HepG2 (cell line): ENCODE results near the gene SH3GLB2. TPM values are rescaled to one million over a fixed set of nuclear protein-coding genes. Genes with fewer than 3 reads are reported as not detected.

Experiments used
- ATF7-NPFF ChIP-seq: sonication (generic); formaldehyde crosslinking; IDR thresholded peaks from 2 replicates; pipeline ENCODE4 v1.8.1; 2023; ENCODE audit warnings: mild to moderate bottlenecking, low read depth, missing genetic modification reagents, moderate library complexity
- GTF3A ChIP-seq: sonication (generic); formaldehyde crosslinking; conservative IDR thresholded peaks from 2 replicates; pipeline ENCODE4 v1.4.0; 2020; ENCODE audit warnings: mild to moderate bottlenecking, missing genetic modification reagents
- HCFC1 ChIP-seq: fragments of 150-350 bp; IDR thresholded peaks from 2 replicates; pipeline ENCODE4 v1.6.1; 2014; ENCODE audit warnings: low read depth, low read length
- HMGXB3 ChIP-seq: sonication (generic); formaldehyde crosslinking; IDR thresholded peaks from 2 replicates; pipeline ENCODE4 v1.4.0; 2020; ENCODE audit warnings: missing genetic modification reagents, borderline replicate concordance
- HNF1A ChIP-seq, 2 experiments: sonication (generic) in 1 of 2; formaldehyde crosslinking in 1 of 2; IDR thresholded peaks; 2 replicates each; pipeline versions ENCODE4 v1.4.0 to v1.6.1; 2016 to 2020; ENCODE audit warnings: borderline replicate concordance in 1 of 2, low read depth in 1 of 2, mild to moderate bottlenecking in 1 of 2, missing genetic modification reagents in 1 of 2
- MIXL1 ChIP-seq: IDR thresholded peaks from 2 replicates; pipeline ENCODE4 v1.6.1; 2016
- POLR2A ChIP-seq, 2 experiments: IDR thresholded peaks; 2 replicates each; pipeline ENCODE4 v1.6.1; 2011; ENCODE audit warnings: low read depth in 2 of 2, low read length in 2 of 2, mild to moderate bottlenecking in 1 of 2, moderate library complexity in 1 of 2; ENCODE audit not compliant: insufficient read depth in 1 of 2
- SAFB2 ChIP-seq: sonication (generic); formaldehyde crosslinking; IDR thresholded peaks from 2 replicates; pipeline ENCODE4 v1.5.1; 2020; ENCODE audit warnings: missing genetic modification reagents, low read depth, mild to moderate bottlenecking, borderline replicate concordance
- TEAD3 ChIP-seq: optimal IDR thresholded peaks from 2 replicates; pipeline ENCODE3; 2016; ENCODE audit warnings: borderline replicate concordance
- TRIM22 ChIP-seq: fragments of 450-650 bp; IDR thresholded peaks from 2 replicates; pipeline ENCODE4 v1.6.1; 2017
- ZNF124 ChIP-seq: sonication (generic); formaldehyde crosslinking; IDR thresholded peaks from 2 replicates; pipeline ENCODE4 v1.4.0; 2020; ENCODE audit warnings: missing genetic modification reagents
- ZNF224 ChIP-seq: sonication (generic); formaldehyde crosslinking; IDR thresholded peaks from 2 replicates; pipeline ENCODE4 v1.5.0; 2020; ENCODE audit warnings: mild to moderate bottlenecking, missing genetic modification reagents
- ZNF687 ChIP-seq: sonication (generic); formaldehyde crosslinking; IDR thresholded peaks from 2 replicates; pipeline ENCODE4 v1.5.1; 2020; ENCODE audit warnings: mild to moderate bottlenecking, missing genetic modification reagents, moderate library complexity
- ZSCAN29 ChIP-seq: sonication (generic); formaldehyde crosslinking; conservative IDR thresholded peaks from 2 replicates; pipeline ENCODE4 v1.4.0; 2020; ENCODE audit warnings: mild to moderate bottlenecking, missing genetic modification reagents
- ZSCAN9 ChIP-seq: IDR thresholded peaks from 2 replicates; pipeline ENCODE4 v1.6.1; 2016; ENCODE audit warnings: borderline replicate concordance
- polyA plus RNA-seq, 8 experiments: library from polyadenylated mRNA; depleted of rRNA in 3 of 8; stranded (reverse) in 7 of 8; unstranded in 1 of 8; fragments of >200 nt; fragmentation: Illumina TruSeq in 4 of 8; extraction: Trizol in 4 of 8; gene quantifications; 2 replicates each; pipeline versions ENCODE4 v1.2.1 to v1.2.3, GENCODE V29; 2011 to 2016; ENCODE audit warnings: low read depth in 4 of 8, missing spikeins in 1 of 8, mixed read lengths in 1 of 8; ENCODE audit not compliant: insufficient read depth in 1 of 8
- total RNA-seq, 5 experiments: library from RNA; depleted of rRNA; stranded (reverse); fragments of >200 nt; fragmentation: Illumina TruSeq; extraction: Trizol; gene quantifications; 2 replicates each; pipeline ENCODE4 v1.2.3, GENCODE V29; 2016; ENCODE audit warnings: low read depth in 1 of 5

Gene SH3GLB2
- total and polyA plus RNA-seq, 2 of the 13 experiments (the other 11 are each of a cell fraction or from before 2014, with no cell fraction given) = 24.0 to 40.6 TPM

DNA sequence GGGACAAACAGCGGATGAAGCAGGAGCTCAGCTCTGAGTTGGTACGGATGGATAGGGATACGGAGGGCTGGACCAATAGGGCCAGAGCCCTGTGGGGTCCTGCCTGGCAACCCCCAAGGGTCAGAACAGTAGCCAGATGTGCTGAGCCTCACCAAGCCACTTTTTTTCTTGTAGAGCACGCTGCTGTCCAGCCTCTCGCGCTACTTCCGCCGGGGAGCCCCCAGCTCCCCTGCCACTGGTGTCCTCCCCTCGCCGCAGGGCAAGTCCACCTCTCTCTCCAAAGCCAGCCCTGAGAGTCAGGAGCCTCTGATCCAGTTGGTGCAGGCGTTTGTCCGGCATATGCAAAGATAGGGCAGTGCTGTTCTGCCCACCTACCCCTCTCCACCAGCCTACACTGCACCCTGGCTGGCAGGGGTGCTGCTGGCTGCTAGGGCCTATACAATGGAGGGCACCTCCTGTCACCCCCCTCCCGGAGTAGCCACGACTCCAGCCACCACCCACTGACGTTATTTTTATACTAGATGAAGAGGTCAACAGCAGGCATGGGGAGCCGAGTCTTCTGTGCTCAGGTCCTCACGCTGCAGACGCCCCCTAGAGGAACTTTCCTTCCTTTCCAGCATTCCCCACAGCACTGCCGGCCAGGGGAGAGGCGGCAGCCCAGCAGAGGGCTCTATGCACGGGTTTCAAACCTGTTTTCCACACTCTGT, 21.6 kb downstream of the SH3GLB2 start (continued):
- TF ChIP-seq ZNF687 (CRISPR knock-in tag) (peak; percentile 14; the same call in 1 of the 2 replicates), ZNF124 (CRISPR knock-in tag) (no peak), TEAD3 (CRISPR knock-in tag) (peak; percentile 75), SAFB2 (no peak), TRIM22 (no peak), GTF3A (CRISPR knock-in tag) (no peak), ATF7-NPFF (CRISPR knock-in tag) (no peak), ZNF224 (CRISPR knock-in tag) (no peak), HCFC1 (no peak), ZSCAN29 (CRISPR knock-in tag) (no peak), HMGXB3 (CRISPR knock-in tag) (no peak), MIXL1 (CRISPR knock-in tag) (no peak), ZSCAN9 (CRISPR knock-in tag) (no peak), HNF1A (IDR thresholded peaks at IDR 0.05; ENCODE audit: low read depth) (no peak), HNF1A (CRISPR knock-in tag; IDR thresholded peaks at IDR 0.05; ENCODE audit: borderline replicate concordance) (no peak), POLR2A (IDR thresholded peaks at IDR 0.05; ENCODE audit: insufficient read depth in 1 of 2, low read depth in 2 of 2, low read length in 2 of 2) (peak; percentile 4 to 31; a peak in 2 of 4 replicates)
